ENCODE data around the gene CDCA3.

DNA sequence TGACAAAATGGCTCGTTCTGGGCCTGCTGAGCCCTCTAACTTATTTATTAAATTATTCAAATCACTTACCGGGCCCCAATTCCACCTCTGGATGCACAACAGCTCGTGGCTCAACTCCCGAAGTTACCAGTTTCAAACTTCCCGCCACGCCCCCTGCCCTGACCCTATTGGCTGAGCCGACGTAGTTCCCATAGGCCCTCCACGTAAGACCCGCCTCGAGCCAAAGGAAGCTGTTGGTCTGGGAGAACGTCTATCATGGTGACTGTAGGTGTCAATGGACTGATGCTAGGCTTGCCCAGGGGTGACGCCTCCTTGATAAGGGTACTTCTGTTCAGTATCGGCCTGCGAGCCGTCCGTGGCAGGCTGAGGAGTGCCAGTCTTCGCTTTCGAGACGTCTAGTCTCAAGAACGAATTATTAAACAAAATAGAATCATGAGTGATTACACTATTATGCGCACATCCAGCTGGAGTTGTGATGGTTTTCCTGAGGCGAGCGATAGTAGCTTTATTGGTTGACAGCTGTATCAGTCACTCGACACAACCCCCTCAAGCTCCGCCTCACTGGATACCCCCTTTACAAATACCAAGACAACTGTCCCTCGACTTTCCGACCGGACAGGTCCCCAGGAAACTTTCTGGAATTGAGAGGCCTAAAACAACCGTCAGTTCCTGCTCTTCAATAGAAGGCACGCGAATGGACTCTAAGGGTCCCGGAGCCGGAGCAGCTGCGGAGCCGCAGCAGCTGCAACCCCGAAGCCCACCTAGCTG lies at the start of gene CDCA3:
- TF ChIP-seq, protein P1, sequence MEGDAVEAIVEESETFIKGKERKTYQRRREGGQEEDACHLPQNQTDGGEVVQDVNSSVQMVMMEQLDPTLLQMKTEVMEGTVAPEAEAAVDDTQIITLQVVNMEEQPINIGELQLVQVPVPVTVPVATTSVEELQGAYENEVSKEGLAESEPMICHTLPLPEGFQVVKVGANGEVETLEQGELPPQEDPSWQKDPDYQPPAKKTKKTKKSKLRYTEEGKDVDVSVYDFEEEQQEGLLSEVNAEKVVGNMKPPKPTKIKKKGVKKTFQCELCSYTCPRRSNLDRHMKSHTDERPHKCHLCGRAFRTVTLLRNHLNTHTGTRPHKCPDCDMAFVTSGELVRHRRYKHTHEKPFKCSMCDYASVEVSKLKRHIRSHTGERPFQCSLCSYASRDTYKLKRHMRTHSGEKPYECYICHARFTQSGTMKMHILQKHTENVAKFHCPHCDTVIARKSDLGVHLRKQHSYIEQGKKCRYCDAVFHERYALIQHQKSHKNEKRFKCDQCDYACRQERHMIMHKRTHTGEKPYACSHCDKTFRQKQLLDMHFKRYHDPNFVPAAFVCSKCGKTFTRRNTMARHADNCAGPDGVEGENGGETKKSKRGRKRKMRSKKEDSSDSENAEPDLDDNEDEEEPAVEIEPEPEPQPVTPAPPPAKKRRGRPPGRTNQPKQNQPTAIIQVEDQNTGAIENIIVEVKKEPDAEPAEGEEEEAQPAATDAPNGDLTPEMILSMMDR (IDR thresholded peaks at IDR 0.05): no peak
- TF ChIP-seq EZH2 (IDR thresholded peaks at IDR 0.05; ENCODE audit: borderline replicate concordance, insufficient read depth, low read depth, low read length, poor library complexity, severe bottlenecking): no peak

Measured in B cell (primary cell).